ENCODE data around the gene KIF17. TPM values are rescaled to one million over a fixed set of nuclear protein-coding genes. Genes with fewer than 3 reads are reported as not detected.

KIF17 gene
- total RNA-seq, 1 donor from 2014 or later, result 4.6 TPM

DNA sequence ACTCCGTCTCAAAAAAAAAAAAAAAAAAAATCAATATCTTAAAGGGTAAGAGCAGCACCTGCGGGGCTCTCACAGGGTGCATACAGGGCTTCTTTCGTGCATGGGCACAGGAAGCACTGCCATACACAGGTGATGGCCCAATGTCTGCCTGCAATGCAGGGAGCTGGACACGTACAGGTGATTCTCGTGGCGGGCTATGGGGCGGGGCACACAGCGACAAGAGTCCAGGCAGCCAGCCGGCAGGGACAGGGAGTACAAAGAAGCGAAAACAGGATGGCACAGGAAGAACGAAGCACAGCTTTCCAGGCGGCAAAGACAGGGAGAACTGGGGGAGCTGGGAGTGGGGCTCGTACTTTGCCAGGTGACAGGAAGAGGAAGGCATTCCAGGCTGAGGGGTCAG is 1.6 kb downstream of the KIF17 start:
- TF ChIP-seq, protein P1, sequence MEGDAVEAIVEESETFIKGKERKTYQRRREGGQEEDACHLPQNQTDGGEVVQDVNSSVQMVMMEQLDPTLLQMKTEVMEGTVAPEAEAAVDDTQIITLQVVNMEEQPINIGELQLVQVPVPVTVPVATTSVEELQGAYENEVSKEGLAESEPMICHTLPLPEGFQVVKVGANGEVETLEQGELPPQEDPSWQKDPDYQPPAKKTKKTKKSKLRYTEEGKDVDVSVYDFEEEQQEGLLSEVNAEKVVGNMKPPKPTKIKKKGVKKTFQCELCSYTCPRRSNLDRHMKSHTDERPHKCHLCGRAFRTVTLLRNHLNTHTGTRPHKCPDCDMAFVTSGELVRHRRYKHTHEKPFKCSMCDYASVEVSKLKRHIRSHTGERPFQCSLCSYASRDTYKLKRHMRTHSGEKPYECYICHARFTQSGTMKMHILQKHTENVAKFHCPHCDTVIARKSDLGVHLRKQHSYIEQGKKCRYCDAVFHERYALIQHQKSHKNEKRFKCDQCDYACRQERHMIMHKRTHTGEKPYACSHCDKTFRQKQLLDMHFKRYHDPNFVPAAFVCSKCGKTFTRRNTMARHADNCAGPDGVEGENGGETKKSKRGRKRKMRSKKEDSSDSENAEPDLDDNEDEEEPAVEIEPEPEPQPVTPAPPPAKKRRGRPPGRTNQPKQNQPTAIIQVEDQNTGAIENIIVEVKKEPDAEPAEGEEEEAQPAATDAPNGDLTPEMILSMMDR (IDR thresholded peaks at IDR 0.05), result no peak
- Histone ChIP-seq H3K9me3 (no peaks in the 10 kb centered on the region), H3K4me1 (peaks cover 4% of the 10 kb centered on the region), H3K27ac (no peak overlapping the region), H3K36me3 (no peaks in the 10 kb centered on the region), H3K4me3 (no peak overlapping the region), H3K27me3 (peaks cover 33% of the 10 kb centered on the region)
- intact Hi-C loops (cut with DNase I), result no loop called here
- no peak for DNase-seq
- ATAC-seq, result no peak

GRCh38 chr1:20715406-20715805 is 2.4 kb downstream of the KIF17 start:
- no peak for ATAC-seq
- H3K9me3 ChIP-seq, result no peaks in the 10 kb centered on the region
- DNase-seq, result no peak
- intact Hi-C loops (cut with DNase I), result no loop called here
- no peak overlapping the region for H3K4me3 ChIP-seq
- TF ChIP-seq, protein P1 (IDR thresholded peaks at IDR 0.05), result no peak
- H3K27ac ChIP-seq, result no peak overlapping the region
- H3K36me3 ChIP-seq, result no peaks in the 10 kb centered on the region
- peaks cover 33% of the 10 kb centered on the region for H3K27me3 ChIP-seq
- peaks cover 4% of the 10 kb centered on the region for H3K4me1 ChIP-seq

- Histone ChIP-seq H3K9me3 (no peaks in the 10 kb centered on the region), H3K4me1 (peaks cover 4% of the 10 kb centered on the region), H3K27me3 (peaks cover 33% of the 10 kb centered on the region), H3K36me3 (no peaks in the 10 kb centered on the region), H3K4me3 (no peak overlapping the region), H3K27ac (no peak overlapping the region)
- TF ChIP-seq, protein P1 (IDR thresholded peaks at IDR 0.05), result no peak
- intact Hi-C loops (cut with DNase I), result no loop called here
- ATAC-seq (no peak), DNase-seq (no peak)
Measured at GRCh38 chr1:20713440-20713839, 4.4 kb downstream of the KIF17 start.

- H3K27ac ChIP-seq, result no peak overlapping the region
Measured at GRCh38 chr1:20712215-20712577, 5.6 kb downstream of the KIF17 start.

GRCh38 chr1:20711285-20712214 is 6.3 kb downstream of the KIF17 start:
- intact Hi-C loops (cut with DNase I), result no loop called here
- TF ChIP-seq, protein P1 (IDR thresholded peaks at IDR 0.05), result no peak
- Histone ChIP-seq H3K36me3 (no peaks in the 10 kb centered on the region), H3K9me3 (no peaks in the 10 kb centered on the region), H3K27ac (no peak overlapping the region), H3K4me1 (no peaks in the 10 kb centered on the region), H3K27me3 (peaks cover 25% of the 10 kb centered on the region), H3K4me3 (no peak overlapping the region)
- DNase-seq (no peak), ATAC-seq (no peak)

More at GRCh38 chr1:20712215-20712577, 5.6 kb downstream of the KIF17 start:
- H3K27me3 ChIP-seq, result peaks cover 31% of the 10 kb centered on the region
- peaks cover under 1% of the 10 kb centered on the region for H3K4me1 ChIP-seq
- no peak overlapping the region for H3K4me3 ChIP-seq
- intact Hi-C loops (cut with DNase I), result no loop called here
- H3K36me3 ChIP-seq, result no peaks in the 10 kb centered on the region
- ATAC-seq (no peak), DNase-seq (no peak)
- TF ChIP-seq, protein P1 (IDR thresholded peaks at IDR 0.05), result no peak
- no peaks in the 10 kb centered on the region for H3K9me3 ChIP-seq

All from upper lobe of right lung (tissue), 1 donor.